ENCODE data around the gene CEP131.

GRCh38 chr17:81148571-81148970, 74.2 kb downstream of the CEP131 start:
- TF ChIP-seq CTCF (IDR thresholded peaks at IDR 0.05; ENCODE audit: insufficient read depth, low read length): no peak
- no peak for TF ChIP-seq GABPA (IDR thresholded peaks at IDR 0.05; ENCODE audit: low read depth)

Measured in HL-60 (cell line).